ENCODE measurements around the gene MACROH2A2. TPM values are rescaled to one million over a fixed set of nuclear protein-coding genes. Genes with fewer than 3 reads are reported as not detected.

MACROH2A2 gene
- total RNA-seq, 3 donors from 2014 or later (not counting 1 experiment from before 2014, with no cell fraction given), result 0.78 to 1.4 (median 1.1) TPM

GRCh38 chr10:70124918-70125317, 72.3 kb downstream of the MACROH2A2 start:
- no peak overlapping the region for H3K4me3 ChIP-seq (ENCODE audit: low read length)
- no peak for TF ChIP-seq CTCF (IDR thresholded peaks at IDR 0.05)
- H3K4me1 ChIP-seq (ENCODE audit: control insufficient read depth, insufficient read depth, low read length), result peaks cover 4% of the 10 kb centered on the region
- no peaks in the 10 kb centered on the region for H3K36me3 Mint-ChIP-seq
- no peaks in the 10 kb centered on the region for H3K36me3 ChIP-seq (ENCODE audit: control insufficient read depth, insufficient read depth, low read length)
- H3K27ac ChIP-seq (ENCODE audit: low read length), result no peak overlapping the region
- no peak overlapping the region for H3K4me3 Mint-ChIP-seq
- H3K27ac Mint-ChIP-seq, result no peak overlapping the region
- no peaks in the 10 kb centered on the region for H3K9me3 Mint-ChIP-seq
- H3K27me3 ChIP-seq (ENCODE audit: control insufficient read depth, insufficient read depth, low read length), result no peaks in the 10 kb centered on the region
- H3K9me3 ChIP-seq (ENCODE audit: control insufficient read depth, insufficient read depth, low read length), result no peaks in the 10 kb centered on the region
- H3K4me1 Mint-ChIP-seq, result peaks cover 0 to 4% of the 10 kb centered on the region in 2 donors
- intact Hi-C loops (cut with micrococcal nuclease), result no loop called here
- ATAC-seq (no peak), DNase-seq (no peak)
- no peaks in the 10 kb centered on the region for H3K27me3 Mint-ChIP-seq (ENCODE audit: low read depth in 2 of 2)
- 99% methylated on average over 3 of the region's 3 CpGs for WGBS (ENCODE audit: insufficient coverage)

GRCh38 chr10:70125918-70126552, 73.4 kb downstream of the MACROH2A2 start:
- peaks cover 4% of the 10 kb centered on the region for H3K4me1 ChIP-seq (ENCODE audit: control insufficient read depth, insufficient read depth, low read length)
- H3K4me3 ChIP-seq (ENCODE audit: low read length), result no peak overlapping the region
- peak overlapping the region in 1 of 2 donors; percentile 22 for H3K27ac Mint-ChIP-seq
- H3K4me1 Mint-ChIP-seq, result peaks cover 0 to 4% of the 10 kb centered on the region in 2 donors
- intact Hi-C loops (cut with micrococcal nuclease), result no loop called here
- H3K36me3 ChIP-seq (ENCODE audit: control insufficient read depth, insufficient read depth, low read length), result no peaks in the 10 kb centered on the region
- 27% methylated on average over 5 of the region's 5 CpGs for WGBS (ENCODE audit: insufficient coverage)
- H3K4me3 Mint-ChIP-seq, result no peak overlapping the region
- no peak for DNase-seq
- no peaks in the 10 kb centered on the region for H3K9me3 Mint-ChIP-seq
- no peak for TF ChIP-seq CTCF (IDR thresholded peaks at IDR 0.05)
- no peaks in the 10 kb centered on the region for H3K9me3 ChIP-seq (ENCODE audit: control insufficient read depth, insufficient read depth, low read length)
- H3K27me3 ChIP-seq (ENCODE audit: control insufficient read depth, insufficient read depth, low read length), result no peaks in the 10 kb centered on the region
- H3K36me3 Mint-ChIP-seq, result no peaks in the 10 kb centered on the region
- H3K27me3 Mint-ChIP-seq (ENCODE audit: low read depth in 2 of 2), result no peaks in the 10 kb centered on the region
- no peak overlapping the region for H3K27ac ChIP-seq (ENCODE audit: low read length)
- ATAC-seq, result peak in 1 of 3 donors; percentile 25

DNA sequence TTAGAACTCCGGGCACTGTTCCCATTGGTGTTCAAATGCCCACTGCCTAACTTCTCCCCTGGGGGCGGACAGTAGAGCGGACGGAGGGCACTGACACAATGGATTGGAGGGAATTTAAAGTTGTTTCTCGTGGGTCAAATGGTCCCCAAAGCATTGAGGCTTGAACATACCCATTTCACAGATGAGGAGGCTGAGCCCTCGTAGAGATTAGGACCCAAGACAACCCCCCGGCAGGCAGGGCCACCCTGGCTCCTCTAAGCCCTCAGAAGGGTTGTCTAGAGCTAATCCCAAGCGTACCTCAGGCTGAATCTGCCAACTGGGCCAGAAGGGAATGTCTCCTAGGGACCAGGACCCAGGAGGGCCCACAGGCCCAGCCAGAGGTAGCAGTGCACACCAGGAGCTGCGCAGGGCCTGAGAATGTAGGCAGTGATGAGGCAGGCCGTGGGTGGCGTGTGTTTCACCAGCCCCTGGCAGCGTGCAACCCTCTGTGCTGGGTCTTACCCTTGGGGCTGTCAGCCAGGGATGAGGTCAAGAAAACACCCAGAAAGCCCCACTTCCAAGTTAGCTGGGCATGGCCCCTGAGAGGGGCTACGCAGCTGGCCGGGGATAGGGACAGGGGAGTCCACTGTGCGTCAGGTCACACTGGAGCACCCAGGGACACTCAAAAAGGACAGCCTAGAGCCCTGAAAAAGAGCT, 74.2 kb downstream of the MACROH2A2 start:
- H3K27ac Mint-ChIP-seq, result no peak overlapping the region

More for the DNA sequence above, 74.2 kb downstream of the MACROH2A2 start:
- Mint-ChIP-seq H3K4me3 (no peak overlapping the region), H3K9me3 (no peaks in the 10 kb centered on the region), H3K4me1 (peaks cover under 1 to 9% of the 10 kb centered on the region in 2 donors), H3K27me3 (ENCODE audit: low read depth in 2 of 2) (no peaks in the 10 kb centered on the region), H3K36me3 (no peaks in the 10 kb centered on the region)
- Histone ChIP-seq H3K4me3 (ENCODE audit: low read length) (no peak overlapping the region), H3K27me3 (ENCODE audit: control insufficient read depth, insufficient read depth, low read length) (no peaks in the 10 kb centered on the region), H3K36me3 (ENCODE audit: control insufficient read depth, insufficient read depth, low read length) (no peaks in the 10 kb centered on the region), H3K9me3 (ENCODE audit: control insufficient read depth, insufficient read depth, low read length) (no peaks in the 10 kb centered on the region), H3K4me1 (ENCODE audit: control insufficient read depth, insufficient read depth, low read length) (peaks cover 9% of the 10 kb centered on the region), H3K27ac (ENCODE audit: low read length) (no peak overlapping the region)
- intact Hi-C loops (cut with micrococcal nuclease), result no loop called here
- no peak for ATAC-seq
- no peak for DNase-seq
- TF ChIP-seq CTCF (IDR thresholded peaks at IDR 0.05), result no peak
- WGBS (ENCODE audit: insufficient coverage), result 95% methylated on average over 15 of the region's 15 CpGs
